GM19395 (cell line): Measurements from ENCODE around the gene KDM8.

Source experiments
- ATAC-seq: cut with Tn5 transposase; IDR thresholded peaks from one replicate; pipeline ENCODE4 v1.9.1; 2021; ENCODE audit warnings: mild to moderate bottlenecking, moderate library complexity; ENCODE audit not compliant: unreplicated experiment

KDM8 gene

DNA sequence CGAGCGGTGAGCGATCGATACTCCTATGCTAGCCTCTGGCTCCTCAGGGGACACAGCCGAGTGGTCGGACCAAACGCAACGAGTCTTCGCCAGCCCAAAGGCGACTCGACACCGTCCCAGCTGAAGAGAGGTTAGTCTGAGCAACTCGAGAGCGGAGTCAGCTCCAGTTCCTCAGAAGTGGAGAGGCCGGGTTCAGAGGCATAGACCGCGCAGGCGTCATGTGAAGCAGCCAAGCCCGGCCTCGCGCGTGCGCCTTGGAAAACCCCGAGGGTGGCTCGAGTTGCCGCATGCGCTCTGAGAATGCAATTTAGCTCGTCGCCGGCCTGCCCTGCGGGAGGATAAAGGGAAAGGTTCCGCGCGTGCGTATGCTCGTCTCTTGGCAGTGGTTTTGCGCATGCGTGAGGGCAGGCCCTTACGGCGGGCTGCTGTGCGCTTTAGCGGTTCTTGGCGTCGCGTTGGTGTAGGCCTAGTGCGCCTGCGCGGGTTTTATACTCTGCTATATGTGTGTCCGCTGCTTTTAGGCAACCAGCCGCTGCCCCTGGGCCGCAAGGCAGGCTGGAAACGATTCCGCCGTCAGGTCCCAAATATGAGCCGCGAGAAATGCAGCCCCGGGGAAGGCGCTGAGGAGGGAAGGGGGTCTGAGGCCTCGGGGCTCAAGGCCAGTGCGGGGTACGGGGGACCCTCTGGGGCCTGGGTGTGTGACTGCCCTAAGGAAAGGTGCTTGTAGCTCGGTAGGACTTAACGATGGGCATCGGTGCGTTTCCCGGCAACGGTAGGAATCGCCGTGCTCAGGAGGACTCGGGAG, at the start of gene KDM8:
KDM8 (plus strand) TSS at position 20 of the 805 bp plus-strand sequence. CDS start 6,598 bp downstream, outside the sequence.
- ATAC-seq = peak; percentile 73

DNA sequence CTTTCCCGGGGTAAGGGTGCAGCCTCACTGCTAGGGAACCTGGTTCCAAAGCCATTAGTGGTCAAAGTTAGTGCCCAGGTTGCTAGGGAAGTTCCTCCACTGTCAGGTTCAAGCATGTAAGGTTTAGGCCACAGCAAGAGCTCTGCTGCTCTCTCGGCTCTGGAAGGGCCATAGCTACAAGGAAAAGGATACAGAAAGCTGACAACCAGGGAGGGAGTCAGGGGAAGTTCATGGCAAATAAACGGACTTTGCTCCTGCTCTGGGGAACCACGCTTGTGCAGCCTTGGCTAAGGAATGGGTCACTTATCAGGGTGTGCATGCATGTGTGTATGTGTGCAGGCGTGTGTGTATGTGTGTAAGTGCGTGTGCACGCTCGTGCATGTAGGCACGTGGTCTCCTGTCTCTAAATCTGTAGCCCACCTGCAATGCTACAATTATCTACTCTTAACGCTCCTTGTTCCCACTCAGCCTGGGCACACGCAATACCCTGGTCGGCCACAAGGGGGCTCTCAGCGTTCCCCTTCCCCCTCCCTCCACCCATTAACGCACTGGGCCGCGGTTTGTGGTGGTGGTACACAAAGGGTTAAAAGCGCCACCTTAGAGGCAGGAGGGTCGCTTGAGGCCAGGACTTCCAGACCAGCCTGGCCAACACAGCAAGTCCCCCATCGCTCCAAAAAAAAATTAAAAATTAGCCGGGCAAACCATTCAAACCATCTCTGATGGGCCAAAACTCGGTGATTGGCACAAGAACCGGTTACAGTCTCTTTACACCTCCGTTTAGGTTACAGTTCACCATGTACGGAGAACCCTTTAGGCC, 48.4 kb upstream of the KDM8 start:
- ATAC-seq = no peak

DNA sequence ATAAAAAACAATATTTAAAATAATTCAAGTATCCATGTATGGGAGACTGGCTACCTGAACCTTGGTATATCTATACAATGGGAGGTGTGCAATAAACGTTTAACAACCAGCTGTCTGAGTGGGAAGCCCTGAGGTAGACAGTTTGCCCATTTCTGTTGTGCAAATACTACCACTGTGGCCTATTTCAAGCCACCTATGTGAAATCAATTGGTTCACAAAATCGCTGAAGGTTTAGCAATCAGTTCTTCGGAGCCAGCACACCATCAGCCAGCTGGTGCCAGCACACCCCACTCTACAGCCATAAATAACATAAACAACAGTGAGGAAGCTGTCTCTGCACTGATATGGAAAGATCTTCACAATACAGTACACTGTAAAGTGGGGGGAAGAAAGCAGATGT, 46.7 kb upstream of the KDM8 start:
- no peak for ATAC-seq

DNA sequence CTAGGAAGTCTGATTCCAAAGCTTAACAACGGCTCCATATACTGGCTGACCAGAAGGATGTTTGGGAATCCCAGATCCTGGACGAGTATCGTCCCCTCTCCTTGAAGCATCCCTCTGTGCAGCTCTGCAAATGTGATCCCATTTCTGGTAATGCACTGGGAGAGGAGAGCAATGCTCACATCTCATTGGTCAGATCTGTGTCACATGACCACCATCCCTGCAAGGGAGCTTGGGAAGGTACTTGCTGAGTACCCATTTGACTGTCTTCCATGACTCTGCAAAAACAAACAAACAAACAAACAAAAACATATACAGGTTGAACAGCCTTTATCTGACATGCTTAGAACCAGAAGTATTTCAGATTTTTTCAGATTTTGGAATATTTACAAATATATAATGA, 41.9 kb upstream of the KDM8 start:
- ATAC-seq = no peak

DNA sequence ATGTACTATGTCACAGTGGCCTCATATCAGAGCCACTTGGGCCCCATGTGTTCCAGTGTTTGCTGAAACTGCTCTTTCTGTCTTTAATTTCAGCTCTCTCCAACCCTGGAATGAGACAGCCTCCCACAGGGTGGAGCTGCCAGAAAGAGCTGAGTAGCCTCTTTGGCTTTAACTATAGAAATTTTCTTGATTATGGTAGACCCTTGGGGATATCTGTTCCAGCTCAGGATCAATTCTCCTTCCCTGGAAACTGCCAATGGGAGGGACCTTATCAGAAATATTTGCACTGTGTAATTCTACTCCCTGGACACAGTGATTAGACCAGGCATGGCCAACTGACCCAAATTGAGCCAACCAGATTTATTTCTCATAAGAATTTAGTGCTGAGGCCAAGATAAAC, 39.0 kb upstream of the KDM8 start:
- ATAC-seq = no peak

DNA sequence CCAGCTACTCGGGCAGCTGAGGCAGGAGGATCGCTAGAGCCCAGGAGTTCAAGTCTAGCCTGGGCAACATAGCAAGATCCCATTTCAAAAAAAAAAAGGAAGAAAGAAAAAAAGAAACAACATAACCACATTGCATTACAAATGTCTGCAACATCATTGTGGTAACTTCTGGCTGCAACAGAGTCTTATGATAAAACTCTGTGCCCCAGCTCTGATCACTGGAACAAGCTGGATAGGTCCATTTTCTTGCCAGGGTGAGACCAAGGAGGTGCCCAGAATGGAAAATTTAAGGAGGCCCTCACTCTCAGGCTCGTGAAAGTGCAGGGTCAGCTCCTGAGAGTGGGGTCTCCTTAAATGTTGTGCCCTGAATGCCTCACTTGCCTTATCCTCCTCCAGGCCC, 37.8 kb upstream of the KDM8 start:
- ATAC-seq = no peak

DNA sequence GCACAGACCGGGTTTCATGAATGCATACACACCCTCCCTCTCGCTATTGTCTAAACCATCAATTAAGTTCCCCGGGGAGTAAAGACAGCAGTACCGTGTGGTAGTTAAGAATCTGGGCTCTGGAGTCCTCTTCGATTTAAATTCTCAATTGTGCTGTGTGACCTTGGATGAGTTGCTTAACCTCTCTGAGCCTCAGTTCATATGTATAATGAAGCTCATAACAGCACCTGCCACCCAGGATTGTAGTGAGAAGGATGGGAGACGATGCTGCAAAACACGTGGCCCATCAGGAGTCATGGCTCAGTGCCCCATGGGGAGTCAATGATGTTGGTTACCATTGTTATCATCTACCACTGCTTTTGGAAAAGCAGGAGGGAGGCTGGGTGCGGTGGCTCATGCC, 34.5 kb upstream of the KDM8 start:
- ATAC-seq = no peak

DNA sequence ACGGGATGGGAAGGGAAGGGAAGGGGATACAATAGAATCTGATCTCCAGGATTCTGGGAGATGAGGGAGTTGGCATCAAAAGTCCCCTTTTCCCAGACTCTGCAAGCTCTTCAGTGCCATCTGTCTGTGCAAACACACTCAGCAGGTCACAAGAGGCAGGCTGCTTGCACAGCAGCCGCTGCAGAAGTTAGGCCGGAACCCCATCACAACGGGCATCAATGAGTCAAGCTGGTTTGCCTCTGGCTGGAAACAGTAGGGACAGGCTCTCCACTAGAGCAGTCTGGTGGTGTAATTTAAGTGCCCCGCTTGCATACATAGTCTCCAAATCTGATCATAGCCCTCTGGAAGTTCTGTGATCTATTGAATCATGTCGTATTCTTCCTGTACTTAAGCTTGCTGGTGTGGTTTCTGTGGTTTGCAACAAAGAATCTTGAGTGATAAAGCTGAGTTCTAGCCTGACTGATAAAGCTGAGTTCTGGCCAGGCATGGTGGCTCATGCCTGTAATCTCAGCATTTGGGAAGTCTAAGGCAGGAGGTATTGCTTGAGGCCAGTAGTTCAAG, 33.7 kb upstream of the KDM8 start:
- ATAC-seq = no peak

DNA sequence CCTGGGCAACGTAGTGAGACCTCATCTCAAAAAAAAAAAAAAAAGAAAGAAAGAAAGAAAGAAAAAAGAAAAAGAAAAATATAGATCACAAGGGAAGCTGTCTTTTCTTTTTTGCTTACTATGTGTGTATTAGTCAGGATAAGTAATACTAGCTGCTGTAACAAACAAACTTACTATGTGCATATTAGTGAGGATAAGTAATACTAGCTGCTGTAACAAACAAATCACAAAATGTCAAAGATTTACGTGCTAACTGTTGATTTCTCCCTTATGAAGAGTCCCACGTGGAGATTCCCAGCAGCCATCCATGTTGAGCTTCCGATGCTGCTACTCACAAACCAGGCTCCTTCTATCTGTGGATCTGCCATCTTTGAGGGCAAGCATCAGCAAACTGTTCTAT, 31.7 kb upstream of the KDM8 start:
- no peak for ATAC-seq

DNA sequence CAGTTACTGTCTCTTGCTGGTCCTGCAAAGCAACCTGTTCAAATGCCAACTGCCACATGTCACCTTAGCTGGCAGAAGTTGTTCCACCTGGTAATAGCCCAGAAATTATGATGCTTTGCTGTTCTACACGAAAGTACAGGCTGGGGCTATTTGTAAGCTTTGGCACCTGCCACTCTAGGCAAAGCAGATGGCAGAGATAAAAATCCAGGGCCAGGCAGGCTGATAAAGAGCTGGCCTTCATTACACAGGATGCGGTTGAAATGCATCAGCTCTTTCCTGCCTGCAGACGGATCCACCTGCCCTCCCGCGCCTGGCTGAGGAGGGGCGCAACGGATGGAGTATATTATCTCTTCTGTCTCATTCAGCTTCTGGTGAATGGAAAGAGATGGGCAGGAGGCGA, 29.3 kb upstream of the KDM8 start:
- ATAC-seq = no peak

DNA sequence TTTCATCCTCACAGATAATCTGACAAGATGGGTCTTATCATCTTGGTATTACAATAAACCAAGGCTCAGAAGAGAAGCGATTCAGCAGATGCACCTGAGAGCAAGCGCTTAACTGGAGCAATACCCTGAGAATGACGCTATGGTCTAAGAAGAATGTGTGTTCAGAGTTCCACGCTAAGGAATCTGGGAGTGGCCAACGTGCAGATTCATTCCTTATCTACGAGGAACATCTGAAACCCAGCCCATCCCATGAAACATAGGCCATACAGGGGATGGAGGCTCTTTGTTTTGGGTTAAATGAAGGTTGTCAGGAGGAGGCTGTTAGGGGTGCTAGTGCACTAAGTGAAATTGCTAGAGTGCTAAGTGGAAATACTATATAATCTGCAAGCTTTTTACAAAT, 28.5 kb upstream of the KDM8 start:
- ATAC-seq = no peak

DNA sequence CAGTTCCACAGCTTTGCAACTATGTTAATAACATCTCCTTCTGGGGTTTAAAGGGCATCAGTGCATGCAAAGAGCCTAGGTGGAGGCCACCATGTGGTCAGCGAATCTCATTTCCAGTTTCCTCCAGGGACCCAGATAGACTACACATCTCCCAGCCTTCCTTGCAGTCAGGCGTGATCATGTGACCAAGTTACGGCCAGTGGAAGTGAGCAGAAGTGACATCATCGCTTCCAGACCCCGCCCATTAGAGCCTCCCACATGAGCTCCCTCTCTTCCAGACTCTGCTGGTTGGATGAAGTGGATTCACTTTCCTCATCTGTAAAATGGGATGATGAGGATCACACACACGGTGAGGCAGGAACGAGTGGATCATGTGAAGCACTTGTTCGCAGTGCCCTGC, 27.4 kb upstream of the KDM8 start:
- ATAC-seq = no peak

DNA sequence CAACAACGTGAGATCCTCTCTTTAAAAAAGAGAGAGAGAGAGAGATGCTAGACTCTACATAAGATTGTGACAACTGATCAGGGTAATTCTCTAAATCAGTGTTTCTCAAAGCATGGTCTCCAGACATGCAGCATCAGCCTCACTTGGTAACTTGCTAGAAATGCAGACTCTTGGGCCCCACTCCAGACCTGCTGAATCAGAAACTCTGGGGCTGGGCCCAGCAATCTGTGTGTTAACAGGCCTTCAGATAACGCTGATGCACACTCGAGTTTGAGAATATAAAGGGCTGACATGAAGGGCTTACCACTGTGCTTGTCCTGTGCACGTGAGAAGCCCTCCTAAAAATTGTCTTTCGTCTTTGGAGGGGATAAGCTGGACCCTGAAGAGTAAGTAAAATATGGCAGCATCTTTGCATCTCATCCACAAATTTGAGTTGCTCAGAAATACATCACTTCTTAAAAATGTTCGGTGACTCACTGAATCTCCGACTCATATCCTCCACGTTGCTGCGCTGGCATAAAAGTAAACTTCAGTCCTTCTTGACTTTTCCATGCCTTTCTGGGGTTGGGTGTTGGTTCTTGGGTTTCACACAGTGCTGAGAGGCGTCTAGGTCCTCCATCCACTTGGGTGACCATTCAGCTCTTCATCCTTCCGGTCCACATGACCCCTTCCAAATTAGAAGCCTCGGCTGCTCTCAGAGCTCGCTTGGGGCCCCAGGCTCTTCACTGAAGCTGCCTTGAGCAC, 26.1 kb upstream of the KDM8 start:
- ATAC-seq = no peak

DNA sequence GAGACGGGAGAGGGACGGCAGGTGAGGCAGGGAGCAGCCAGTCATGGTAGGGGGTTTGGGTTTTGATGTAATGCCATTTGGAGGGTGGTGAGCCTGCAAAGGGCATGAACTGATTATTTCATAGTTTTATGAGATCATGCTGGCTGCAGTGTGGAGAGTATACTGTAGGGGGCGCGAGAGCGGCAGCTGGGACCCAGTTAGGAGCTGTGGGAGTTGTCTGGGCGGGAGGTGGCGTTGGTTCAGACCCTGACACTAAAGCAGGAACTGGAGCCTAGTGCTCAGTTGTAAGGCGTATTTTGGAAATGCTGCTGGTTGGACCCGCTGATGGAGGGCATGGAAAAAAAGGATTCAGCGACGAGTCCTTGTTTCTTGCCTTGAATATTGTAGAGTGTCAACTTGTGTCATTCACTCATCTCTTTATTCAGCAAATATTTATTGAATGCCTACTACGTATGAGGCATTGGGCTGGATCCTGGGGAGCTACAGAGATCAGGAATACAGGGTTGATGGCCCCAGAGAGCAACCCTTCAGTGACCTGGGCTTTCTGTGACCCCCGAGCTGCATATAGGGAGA, 23.7 kb upstream of the KDM8 start:
- peak; percentile 88 for ATAC-seq

DNA sequence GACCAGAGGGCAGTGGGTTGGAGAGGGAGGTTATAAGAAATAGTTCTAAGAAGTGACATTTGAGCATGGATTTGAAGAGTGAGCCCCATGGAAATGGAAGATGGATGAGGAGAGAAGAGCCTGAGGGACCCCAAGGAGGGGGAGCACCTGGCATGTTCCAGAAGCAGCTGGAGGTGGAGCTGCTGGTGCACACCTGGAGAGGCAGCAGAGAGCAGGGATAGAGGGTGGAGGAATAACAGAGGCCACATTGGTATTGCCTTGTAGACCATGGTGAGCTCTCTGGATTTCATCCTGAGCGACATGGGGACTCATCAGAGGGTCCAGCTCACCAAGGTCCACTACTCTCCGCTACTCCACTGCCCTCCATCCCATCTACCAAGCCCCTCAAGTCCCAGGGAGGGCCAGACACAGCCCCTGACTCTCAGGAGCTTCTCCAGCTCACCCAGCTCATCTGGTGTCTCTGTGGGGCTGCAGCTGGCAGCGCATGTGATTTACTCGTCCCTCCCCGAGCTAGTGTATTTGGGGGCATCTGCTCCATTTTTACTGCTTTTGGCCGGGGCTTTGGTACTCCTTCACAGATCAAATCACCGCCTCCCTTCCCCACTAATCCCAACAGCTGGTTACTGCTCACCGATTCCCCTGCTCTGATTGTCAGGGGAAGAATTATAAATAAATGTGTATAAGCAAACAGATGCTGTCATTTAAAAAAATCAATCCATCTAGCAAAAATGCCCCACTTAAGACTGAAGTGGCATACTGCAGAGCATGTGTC, 22.1 kb upstream of the KDM8 start:
- ATAC-seq = no peak

DNA sequence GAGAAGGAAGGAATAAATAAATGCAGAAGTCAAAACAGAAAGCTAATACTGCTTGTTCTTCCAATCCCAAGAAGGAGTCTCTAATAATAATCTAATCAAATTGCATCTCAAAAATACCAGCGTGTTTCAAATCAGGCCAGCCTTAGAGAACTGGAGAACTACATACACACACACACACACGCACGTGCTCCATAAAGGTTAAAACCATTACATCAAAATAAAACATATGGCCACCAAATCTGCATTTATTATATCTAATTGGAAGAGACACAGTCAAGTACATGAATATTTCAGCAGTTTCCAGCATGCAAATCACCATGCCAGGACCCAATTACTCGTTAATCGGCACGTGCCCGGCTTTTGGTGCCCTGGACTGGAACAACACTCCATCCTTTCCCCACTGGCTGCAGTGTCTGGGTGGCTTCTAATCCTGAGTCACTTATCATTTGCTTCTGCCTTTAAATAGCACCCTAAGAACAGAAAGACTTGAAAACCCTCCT, 20.4 kb upstream of the KDM8 start:
- ATAC-seq = no peak

DNA sequence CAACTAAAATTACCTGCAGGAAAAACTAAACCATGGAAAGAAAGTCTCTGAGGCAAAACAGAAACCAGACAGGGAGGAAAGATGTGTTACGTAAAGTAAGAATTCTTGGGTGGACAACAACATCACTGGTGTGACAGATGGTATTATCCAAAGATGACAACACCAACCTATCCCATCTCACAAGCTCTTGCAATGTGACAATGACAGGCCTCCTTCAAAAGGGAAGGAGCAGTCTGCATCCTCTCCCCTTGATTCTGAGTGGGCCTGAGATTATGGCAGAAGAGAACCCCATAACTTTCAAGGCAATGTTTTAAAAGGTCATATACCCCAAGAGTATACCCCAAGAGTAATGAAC, 17.6 kb upstream of the KDM8 start:
- ATAC-seq = no peak

DNA sequence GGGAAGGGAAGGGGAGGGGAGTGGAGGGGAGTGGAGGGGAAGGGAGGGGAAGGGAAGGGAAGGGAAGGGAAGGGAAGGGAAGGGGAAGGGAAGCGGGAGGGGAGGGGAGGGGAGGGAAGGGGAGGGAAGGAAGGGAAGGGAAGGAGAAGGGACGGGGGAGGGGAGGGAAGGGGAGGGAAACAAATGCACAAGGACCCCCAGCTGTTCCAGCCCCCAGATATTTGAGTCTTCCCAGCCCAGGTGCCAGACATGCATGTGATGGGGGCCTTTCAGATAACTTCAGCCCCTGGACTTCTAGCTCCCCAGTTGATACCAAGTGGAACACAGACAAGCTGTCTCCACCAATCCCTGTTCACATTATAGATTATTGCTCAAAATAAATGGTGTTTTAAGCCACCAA, 14.7 kb upstream of the KDM8 start:
- ATAC-seq = no peak

DNA sequence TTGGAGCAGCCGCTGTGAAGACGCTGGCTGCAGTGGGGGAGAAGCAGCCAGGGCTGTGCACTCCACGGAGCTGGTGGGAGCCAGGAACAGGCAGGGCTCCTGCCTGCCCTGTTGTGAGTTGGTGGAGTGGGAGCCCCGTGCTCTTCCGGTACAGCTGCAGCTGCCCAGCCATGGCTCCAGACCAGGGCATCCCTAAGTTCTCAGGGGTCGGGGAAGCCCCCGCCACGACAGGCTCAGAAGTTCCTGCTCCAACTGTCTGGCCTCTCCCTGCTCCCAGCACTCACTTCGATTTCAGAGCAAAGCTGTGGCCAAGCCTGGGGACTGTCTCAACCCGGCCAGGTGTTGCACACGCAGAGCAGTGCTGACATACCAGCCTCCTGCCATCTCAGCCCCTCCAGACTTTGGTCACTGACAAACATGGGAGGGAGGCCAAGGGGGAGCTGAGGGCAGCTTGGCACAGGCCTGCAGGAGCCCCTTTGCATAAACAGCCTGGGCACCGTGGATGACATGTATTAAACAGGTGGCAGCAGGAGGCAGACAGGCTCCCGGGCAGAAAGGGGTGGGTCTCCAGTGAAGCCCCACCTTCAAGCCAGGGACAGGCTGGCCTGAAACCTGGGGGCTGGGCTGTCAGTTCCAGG, 13.9 kb upstream of the KDM8 start:
- no peak for ATAC-seq
